Endothelial cell of umbilical vein (primary cell): ENCODE measurements around the gene INPP1. TPM values are rescaled to one million over a fixed set of nuclear protein-coding genes. Genes with fewer than 3 reads are reported as not detected.

Experiments used
- BruUV-seq: library from RNA; stranded (reverse); fragments of 400-500 nt; replicated peaks from 2 replicates; lab custom pipeline; 2021; lab: Mats Ljungman, UMichigan
- CTCF ChIA-PET: fragments of 300-600, 350-600 bp; sonication (Branson Sonifier 250); formaldehyde crosslinking; loops from one replicate; lab custom pipeline; 2021; ENCODE audit warnings: antibody characterized with exemption, inconsistent platforms; lab: Charles Lee
- POLR2A ChIA-PET: fragments of 300-600, 350-600 bp; sonication (Branson Sonifier 250); formaldehyde crosslinking; loops from one replicate; lab custom pipeline; 2021; ENCODE audit warnings: antibody characterized with exemption, inconsistent platforms; lab: Charles Lee
- DNase-seq: peaks from one replicate; pipeline ENCODE4 v3.0.0-alpha.2; 2011; ENCODE audit warnings: low read depth, low spot score
- FAIRE-seq: peaks from 2 replicates; lab custom pipeline; 2011; peaks lifted over from hg19 to GRCh38; lab: Jason Lieb, UNC
- H2AFZ ChIP-seq: 2 replicates; pipeline ENCODE4 v1.6.0; 2012; ENCODE audit warnings: low read depth, low read length, control low read depth, inconsistent platforms
- H3K27ac ChIP-seq: 2 replicates; pipeline ENCODE4 v1.5.1; 2011; ENCODE audit warnings: low read depth, mild to moderate bottlenecking, control low read depth, low read length, moderate library complexity; ENCODE audit not compliant: insufficient read depth
- H3K27me3 ChIP-seq, 2 experiments: 2 replicates each; pipeline versions ENCODE4 v1.6.0 to v1.6.1; 2011; ENCODE audit warnings: low read length in 2 of 2, mixed read lengths in 1 of 2; ENCODE audit not compliant: control insufficient read depth in 2 of 2, insufficient read depth in 2 of 2
- H3K36me3 ChIP-seq, 2 experiments: 2 replicates in 1 of 2; 3 replicates in 1 of 2; pipeline ENCODE4 v1.5.1; 2011; ENCODE audit warnings: low read length in 2 of 2, mild to moderate bottlenecking in 1 of 2, moderate library complexity in 1 of 2; ENCODE audit not compliant: control insufficient read depth in 2 of 2, insufficient read depth in 2 of 2; ENCODE audit errors: extremely low read depth in 1 of 2
- H3K4me1 ChIP-seq: 3 replicates; pipeline ENCODE4 v1.5.1; 2011; ENCODE audit warnings: mild to moderate bottlenecking, low read length; ENCODE audit not compliant: control insufficient read depth, insufficient read depth; ENCODE audit errors: extremely low read depth
- H3K4me2 ChIP-seq: 2 replicates; pipeline ENCODE4 v1.6.1; 2011; ENCODE audit warnings: low read length, control low read depth, mixed read lengths; ENCODE audit not compliant: insufficient read depth
- H3K4me3 ChIP-seq, 3 experiments: fragments of 200-600 bp in 1 of 3; sonication (generic), shearing (Covaris generic) in 1 of 3; replicated peaks in 1 of 3; 2 replicates each; pipeline ENCODE4 v1.5.1; 2011 to 2016; ENCODE audit warnings: control low read depth in 3 of 3, low read length in 3 of 3, mild to moderate bottlenecking in 2 of 3, inconsistent platforms in 1 of 3, low read depth in 1 of 3, moderate library complexity in 1 of 3; ENCODE audit not compliant: insufficient read depth in 1 of 3
- H3K79me2 ChIP-seq: 2 replicates; pipeline ENCODE4 v1.6.0; 2012; ENCODE audit warnings: low read length, inconsistent platforms; ENCODE audit not compliant: control insufficient read depth, insufficient read depth
- H3K9ac ChIP-seq: replicated peaks from 2 replicates; pipeline ENCODE3; 2011; ENCODE audit warnings: low read length, control low read depth; ENCODE audit not compliant: insufficient read depth; ENCODE audit errors: extremely low read depth
- H3K9me1 ChIP-seq: replicated peaks from 3 replicates; pipeline ENCODE4 v1.6.0; 2011; ENCODE audit warnings: mild to moderate bottlenecking, low read length; ENCODE audit not compliant: control insufficient read depth, insufficient read depth; ENCODE audit errors: extremely low read depth
- H3K9me3 ChIP-seq: replicated peaks from 2 replicates; pipeline ENCODE4 v1.5.1; 2012; ENCODE audit warnings: low read length, inconsistent platforms; ENCODE audit not compliant: control insufficient read depth, insufficient read depth
- H4K20me1 ChIP-seq: replicated peaks from 2 replicates; pipeline ENCODE3; 2011; ENCODE audit warnings: mild to moderate bottlenecking, low read length; ENCODE audit not compliant: control insufficient read depth, insufficient read depth; ENCODE audit errors: extremely low read depth
- EZH2 ChIP-seq: IDR thresholded peaks from 2 replicates; pipeline ENCODE4 v1.6.1; 2012; ENCODE audit warnings: borderline replicate concordance, low read depth, mild to moderate bottlenecking, moderate library complexity, low read length, inconsistent platforms; ENCODE audit not compliant: severe bottlenecking
- FOS ChIP-seq: IDR thresholded peaks from 2 replicates; pipeline ENCODE4 v1.6.1; 2011; ENCODE audit warnings: mild to moderate bottlenecking, low read length, moderate library complexity, borderline replicate concordance; ENCODE audit not compliant: insufficient read depth
- GATA2 ChIP-seq: IDR thresholded peaks from 2 replicates; pipeline ENCODE4 v1.7.0; 2011; ENCODE audit warnings: low read depth, mild to moderate bottlenecking, moderate library complexity, mixed read lengths, low read length; ENCODE audit not compliant: insufficient read length, insufficient read depth
- JUN ChIP-seq: IDR thresholded peaks from 2 replicates; pipeline ENCODE4 v1.6.1; 2011; ENCODE audit warnings: borderline replicate concordance, low read depth; ENCODE audit not compliant: insufficient read length, insufficient read depth
- MYC ChIP-seq: IDR thresholded peaks from one replicate; pipeline ENCODE4 v1.6.1; 2011; ENCODE audit warnings: mild to moderate bottlenecking, low read depth, low read length
- POLR2A ChIP-seq: IDR thresholded peaks from 2 replicates; pipeline ENCODE4 v1.6.1; 2012; ENCODE audit warnings: low read depth, mild to moderate bottlenecking, control low read depth, low read length
- POLR2AphosphoS5 ChIP-seq: IDR thresholded peaks from 2 replicates; pipeline ENCODE4 v1.6.1; 2012; ENCODE audit warnings: low read depth, mild to moderate bottlenecking, control low read depth, low read length, moderate library complexity; ENCODE audit not compliant: insufficient read depth
- dilution Hi-C: fragments of 300-500 bp; cut with MboI; formaldehyde crosslinking; loops from one replicate; pipeline ENCODE4 v1.15.0; 2019; ENCODE audit warnings: low sequenced_read_pairs; ENCODE audit not compliant: extremely low pct_ligation_motif_present
- intact Hi-C: fragments of 100-400 bp; cut with micrococcal nuclease; formaldehyde crosslinking; loops from one replicate; pipeline ENCODE4 v1.10.0; 2022
- polyA plus RNA-seq, 4 experiments: library from polyadenylated mRNA; depleted of rRNA in 3 of 4; stranded (reverse) in 3 of 4; unstranded in 1 of 4; fragments of >200 nt; gene quantifications; 2 replicates each; pipeline versions ENCODE4 v1.2.1 to v1.2.3, GENCODE V29; 2011 to 2012; ENCODE audit warnings: missing spikeins in 1 of 4
- total RNA-seq: library from RNA; stranded (reverse); gene quantifications from 2 replicates; pipeline ENCODE4 v1.2.3, GENCODE V29; 2021
- TF ChIP-seq, protein P1 (sequence below), 2 donors: IDR thresholded peaks; 1 replicate in 1 of 2; 2 replicates in 1 of 2; pipeline ENCODE4 v1.5.1; 2011; ENCODE audit warnings: low read length in 2 of 2, mild to moderate bottlenecking in 2 of 2, moderate library complexity in 2 of 2, control low read depth in 1 of 2, inconsistent platforms in 1 of 2, low read depth in 1 of 2; ENCODE audit not compliant: insufficient read depth in 1 of 2; ENCODE audit errors: extremely low read depth in 1 of 2
- TF ChIP-seq, protein P2 (sequence below): IDR thresholded peaks from 2 replicates; pipeline ENCODE4 v1.6.1; 2011; ENCODE audit not compliant: insufficient read depth, insufficient read length

Gene INPP1
- total and polyA plus RNA-seq, 2 donors (not counting 3 experiments of a cell fraction or from before 2014, with no cell fraction given) = 10.6 to 36.8 TPM

DNA sequence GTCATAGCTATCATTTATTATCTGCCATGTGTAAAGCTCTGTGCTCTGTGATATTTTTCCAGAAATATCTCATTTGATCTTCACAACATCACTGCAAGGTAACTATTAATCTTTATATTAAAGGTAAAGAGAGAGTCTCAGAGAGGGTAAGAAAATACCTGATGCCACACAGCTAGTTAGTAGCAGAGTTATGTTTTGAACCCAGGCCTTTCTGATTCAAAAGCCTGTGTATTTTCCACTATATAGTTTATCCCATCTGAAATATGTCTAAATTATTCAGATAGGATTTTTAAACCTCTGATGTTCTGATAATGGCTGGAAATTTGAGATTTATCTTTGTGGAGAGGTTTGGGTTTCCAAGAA is 10.1 kb downstream of the INPP1 start:
- H4K20me1 ChIP-seq = peaks cover 3% of the 10 kb centered on the region
- no peaks in the 10 kb centered on the region for H3K36me3 ChIP-seq
- H3K4me2 ChIP-seq = no peak overlapping the region
- H3K79me2 ChIP-seq = peaks cover 35% of the 10 kb centered on the region
- no peaks in the 10 kb centered on the region for H3K9me1 ChIP-seq
- TF ChIP-seq MYC (no peak), POLR2A (no peak), FOS (no peak), GATA2 (no peak), EZH2 (no peak), JUN (no peak), POLR2AphosphoS5 (no peak)
- TF ChIP-seq, protein P1, sequence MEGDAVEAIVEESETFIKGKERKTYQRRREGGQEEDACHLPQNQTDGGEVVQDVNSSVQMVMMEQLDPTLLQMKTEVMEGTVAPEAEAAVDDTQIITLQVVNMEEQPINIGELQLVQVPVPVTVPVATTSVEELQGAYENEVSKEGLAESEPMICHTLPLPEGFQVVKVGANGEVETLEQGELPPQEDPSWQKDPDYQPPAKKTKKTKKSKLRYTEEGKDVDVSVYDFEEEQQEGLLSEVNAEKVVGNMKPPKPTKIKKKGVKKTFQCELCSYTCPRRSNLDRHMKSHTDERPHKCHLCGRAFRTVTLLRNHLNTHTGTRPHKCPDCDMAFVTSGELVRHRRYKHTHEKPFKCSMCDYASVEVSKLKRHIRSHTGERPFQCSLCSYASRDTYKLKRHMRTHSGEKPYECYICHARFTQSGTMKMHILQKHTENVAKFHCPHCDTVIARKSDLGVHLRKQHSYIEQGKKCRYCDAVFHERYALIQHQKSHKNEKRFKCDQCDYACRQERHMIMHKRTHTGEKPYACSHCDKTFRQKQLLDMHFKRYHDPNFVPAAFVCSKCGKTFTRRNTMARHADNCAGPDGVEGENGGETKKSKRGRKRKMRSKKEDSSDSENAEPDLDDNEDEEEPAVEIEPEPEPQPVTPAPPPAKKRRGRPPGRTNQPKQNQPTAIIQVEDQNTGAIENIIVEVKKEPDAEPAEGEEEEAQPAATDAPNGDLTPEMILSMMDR (IDR thresholded peaks at IDR 0.05; ENCODE audit: extremely low read depth in 1 of 2, insufficient read depth in 1 of 2, low read depth in 1 of 2, low read length in 2 of 2) = no peak
- TF ChIP-seq, protein P2, sequence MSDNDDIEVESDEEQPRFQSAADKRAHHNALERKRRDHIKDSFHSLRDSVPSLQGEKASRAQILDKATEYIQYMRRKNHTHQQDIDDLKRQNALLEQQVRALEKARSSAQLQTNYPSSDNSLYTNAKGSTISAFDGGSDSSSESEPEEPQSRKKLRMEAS = no peak
- H3K4me1 ChIP-seq = no peaks in the 10 kb centered on the region
- dilution Hi-C loops (no loop called here), intact Hi-C loops (no loop called here)
- DNase-seq (no peak), FAIRE-seq (no peak)
- CTCF ChIA-PET = interaction anchor here (1.0 to 3.8 kb wide), 2 partner anchors 9 to 25 kb away, joined by 3 to 20 read pairs; no protein-coding TSS in a partner anchor
- BruUV-seq = no TSS peak
- H2AFZ ChIP-seq = no peak overlapping the region
- POLR2A ChIA-PET = no interaction called here
- no peak overlapping the region for H3K27ac ChIP-seq
- no peak overlapping the region for H3K9ac ChIP-seq
- no peak overlapping the region for H3K4me3 ChIP-seq
- no peaks in the 10 kb centered on the region for H3K9me3 ChIP-seq
- H3K27me3 ChIP-seq = no peaks in the 10 kb centered on the region
